Central memory CD8-positive, alpha-beta T cell (primary cell): ENCODE measurements around the gene NOL9.

Experiments
- ATAC-seq: fragments of 150-1000 bp; cut with Tn5 transposase; replicated peaks from 2 replicates; pipeline ENCODE4 v1.10.0; 2022; ENCODE audit warnings: mild to moderate bottlenecking, moderate FRiP score, moderate number of reproducible peaks; ENCODE audit not compliant: poor library complexity, severe bottlenecking; ENCODE audit errors: extremely low read depth
- DNase-seq, 2 donors: peaks; one replicate each; pipeline ENCODE4 v3.0.0; 2021; ENCODE audit warnings: low spot score in 2 of 2
- H3K27ac Mint-ChIP-seq: one replicate; pipeline ENCODE4 v1.8.0; 2022; ENCODE audit warnings: low read depth, mild to moderate bottlenecking, moderate library complexity, mixed read lengths
- H3K27me3 Mint-ChIP-seq: one replicate; pipeline ENCODE4 v1.8.0; 2022; ENCODE audit warnings: mixed read lengths
- H3K36me3 Mint-ChIP-seq: one replicate; pipeline ENCODE4 v1.8.0; 2022; ENCODE audit warnings: mild to moderate bottlenecking, moderate library complexity, mixed read lengths; ENCODE audit not compliant: insufficient read depth
- H3K4me1 Mint-ChIP-seq: one replicate; pipeline ENCODE4 v1.8.0; 2022; ENCODE audit warnings: mixed read lengths
- H3K4me3 Mint-ChIP-seq: one replicate; pipeline ENCODE4 v1.8.0; 2022; ENCODE audit warnings: mild to moderate bottlenecking, moderate library complexity, mixed read lengths
- H3K9me3 Mint-ChIP-seq: one replicate; pipeline ENCODE4 v1.8.0; 2022; ENCODE audit warnings: mixed read lengths

The NOL9 gene

DNA sequence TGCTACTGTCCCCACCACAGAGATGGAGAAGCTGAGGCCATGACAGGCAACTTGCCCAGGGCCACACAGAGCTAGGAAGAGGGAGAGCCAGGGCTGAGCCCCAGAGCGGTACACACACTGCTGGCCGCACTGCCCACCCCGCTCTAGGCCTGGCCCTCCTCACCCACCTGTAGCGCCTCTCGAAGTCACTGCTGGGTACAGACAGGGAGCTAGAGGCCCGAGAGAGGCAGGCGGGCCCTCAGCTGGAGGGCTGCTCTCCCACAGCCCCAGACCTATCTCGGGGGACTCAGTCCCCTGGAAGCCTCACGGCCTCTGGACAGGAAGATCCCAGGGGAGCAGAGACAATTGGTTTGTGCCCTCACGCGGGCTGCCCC lies 45.5 kb downstream of the NOL9 start:
- no peak overlapping the region for H3K4me3 Mint-ChIP-seq
- H3K4me1 Mint-ChIP-seq, result no peaks in the 10 kb centered on the region
- no peak for ATAC-seq
- peaks cover 19% of the 10 kb centered on the region for H3K27me3 Mint-ChIP-seq
- H3K36me3 Mint-ChIP-seq, result no peaks in the 10 kb centered on the region
- H3K27ac Mint-ChIP-seq, result no peak overlapping the region
- no peaks in the 10 kb centered on the region for H3K9me3 Mint-ChIP-seq
- no peak for DNase-seq

DNA sequence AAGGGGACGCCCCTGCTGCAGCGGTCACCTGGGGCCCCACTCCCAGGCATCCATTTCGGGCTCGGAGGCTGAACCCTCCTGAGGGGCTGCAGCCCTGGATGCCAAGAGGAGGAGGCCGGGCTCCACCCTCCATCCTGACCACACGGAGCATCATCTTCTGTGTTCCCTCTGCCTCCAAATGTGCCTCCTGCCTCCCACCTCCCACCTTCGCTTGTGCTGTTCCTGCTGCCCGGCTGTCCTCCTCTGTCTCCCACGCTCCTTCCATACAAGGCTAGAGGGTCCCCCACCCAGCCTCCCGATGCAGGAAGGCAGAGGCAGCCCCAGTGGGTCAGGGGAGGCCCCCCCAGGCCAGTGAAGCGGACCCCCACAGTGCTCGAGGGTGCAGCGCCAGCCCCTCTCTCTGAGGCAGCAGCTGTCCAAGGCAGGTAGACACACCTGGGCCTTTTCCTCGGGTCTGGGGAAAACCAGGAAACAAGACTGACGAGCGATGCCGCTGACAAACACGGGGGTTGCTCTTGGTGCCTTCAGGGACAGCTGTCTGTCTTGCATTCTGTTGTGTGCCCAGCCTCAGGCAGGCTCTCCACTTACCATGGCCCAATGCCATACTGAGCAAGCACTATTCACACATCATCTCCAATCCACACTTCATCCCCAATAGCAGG lies 46.0 kb downstream of the NOL9 start:
- no peak overlapping the region for H3K4me3 Mint-ChIP-seq
- no peak for ATAC-seq

GRCh38 chr1:6507461-6507911 lies 46.8 kb downstream of the NOL9 start:
- Mint-ChIP-seq H3K27me3 (peaks cover 19% of the 10 kb centered on the region), H3K4me1 (no peaks in the 10 kb centered on the region)

More for the DNA sequence above, 46.0 kb downstream of the NOL9 start:
- Mint-ChIP-seq H3K9me3 (no peaks in the 10 kb centered on the region), H3K27me3 (peaks cover 19% of the 10 kb centered on the region), H3K4me1 (no peaks in the 10 kb centered on the region), H3K27ac (no peak overlapping the region), H3K36me3 (no peaks in the 10 kb centered on the region)
- DNase-seq, result no peak

DNA sequence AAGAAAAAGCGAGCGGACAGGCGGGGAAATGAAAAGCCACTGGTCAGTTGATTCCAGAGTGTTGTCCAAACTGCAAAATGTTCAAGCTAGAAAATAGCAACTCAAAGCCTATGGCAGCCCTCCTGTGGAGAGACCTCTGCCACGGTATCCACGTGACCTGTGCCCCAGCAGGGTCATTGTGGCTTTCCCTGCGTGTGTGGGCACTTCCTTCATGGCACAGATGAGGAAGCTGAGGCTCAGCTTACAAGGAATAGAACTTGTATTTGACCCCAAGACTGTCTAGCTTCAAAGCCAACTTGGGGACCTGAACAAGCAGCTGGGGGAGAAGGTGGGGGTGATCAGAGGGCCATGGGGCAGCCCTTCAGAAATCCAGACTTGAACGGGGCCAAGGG lies 47.3 kb downstream of the NOL9 start:
- no peak overlapping the region for H3K27ac Mint-ChIP-seq
- no peak for DNase-seq
- no peaks in the 10 kb centered on the region for H3K4me1 Mint-ChIP-seq
- H3K9me3 Mint-ChIP-seq, result no peaks in the 10 kb centered on the region
- no peak overlapping the region for H3K4me3 Mint-ChIP-seq
- H3K27me3 Mint-ChIP-seq, result peaks cover 19% of the 10 kb centered on the region
- no peaks in the 10 kb centered on the region for H3K36me3 Mint-ChIP-seq
- no peak for ATAC-seq

More at GRCh38 chr1:6507461-6507911, 46.8 kb downstream of the NOL9 start:
- H3K4me3 Mint-ChIP-seq, result no peak overlapping the region
- DNase-seq, result no peak
- no peak overlapping the region for H3K27ac Mint-ChIP-seq
- no peaks in the 10 kb centered on the region for H3K9me3 Mint-ChIP-seq
- no peaks in the 10 kb centered on the region for H3K36me3 Mint-ChIP-seq
- ATAC-seq, result no peak

- H3K9me3 Mint-ChIP-seq, result no peaks in the 10 kb centered on the region
- no peaks in the 10 kb centered on the region for H3K36me3 Mint-ChIP-seq
- DNase-seq (no peak), ATAC-seq (no peak)
- H3K4me1 Mint-ChIP-seq, result no peaks in the 10 kb centered on the region
- no peak overlapping the region for H3K4me3 Mint-ChIP-seq
- no peak overlapping the region for H3K27ac Mint-ChIP-seq
- peaks cover 23% of the 10 kb centered on the region for H3K27me3 Mint-ChIP-seq
These were observed 47.9 kb downstream of the NOL9 start for GRCh38 chr1:6506210-6507036.

GRCh38 chr1:6505367-6506209 lies 48.7 kb downstream of the NOL9 start:
- peaks cover 31% of the 10 kb centered on the region for H3K27me3 Mint-ChIP-seq
- H3K36me3 Mint-ChIP-seq, result no peaks in the 10 kb centered on the region
- H3K4me1 Mint-ChIP-seq, result no peaks in the 10 kb centered on the region
- no peaks in the 10 kb centered on the region for H3K9me3 Mint-ChIP-seq
- ATAC-seq (no peak), DNase-seq (no peak)
- H3K4me3 Mint-ChIP-seq, result no peak overlapping the region
- H3K27ac Mint-ChIP-seq, result no peak overlapping the region

DNA sequence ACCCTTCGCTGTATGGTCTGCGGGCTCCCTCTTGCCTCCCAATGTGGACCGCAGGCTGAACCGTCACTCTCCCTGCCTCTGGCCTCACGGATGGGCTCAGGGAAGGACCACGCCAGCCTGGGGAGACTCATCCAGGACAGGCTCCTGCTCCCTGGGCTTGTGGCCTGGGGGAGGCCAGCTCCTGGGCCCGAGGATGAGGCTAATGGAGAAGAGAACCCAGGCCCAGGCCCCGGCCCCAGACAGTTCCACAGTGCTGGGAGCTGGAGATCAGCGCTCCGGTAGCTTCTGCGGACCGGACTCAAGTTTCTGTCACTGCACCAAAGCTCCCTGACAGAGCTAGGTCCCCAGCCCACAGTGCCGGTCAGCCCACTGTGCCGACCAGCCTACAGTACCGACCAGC lies 49.4 kb downstream of the NOL9 start:
- Mint-ChIP-seq H3K9me3 (no peaks in the 10 kb centered on the region), H3K4me3 (no peak overlapping the region), H3K27ac (no peak overlapping the region), H3K4me1 (no peaks in the 10 kb centered on the region), H3K27me3 (peaks cover 37% of the 10 kb centered on the region), H3K36me3 (no peaks in the 10 kb centered on the region)
- ATAC-seq (no peak), DNase-seq (no peak)

DNA sequence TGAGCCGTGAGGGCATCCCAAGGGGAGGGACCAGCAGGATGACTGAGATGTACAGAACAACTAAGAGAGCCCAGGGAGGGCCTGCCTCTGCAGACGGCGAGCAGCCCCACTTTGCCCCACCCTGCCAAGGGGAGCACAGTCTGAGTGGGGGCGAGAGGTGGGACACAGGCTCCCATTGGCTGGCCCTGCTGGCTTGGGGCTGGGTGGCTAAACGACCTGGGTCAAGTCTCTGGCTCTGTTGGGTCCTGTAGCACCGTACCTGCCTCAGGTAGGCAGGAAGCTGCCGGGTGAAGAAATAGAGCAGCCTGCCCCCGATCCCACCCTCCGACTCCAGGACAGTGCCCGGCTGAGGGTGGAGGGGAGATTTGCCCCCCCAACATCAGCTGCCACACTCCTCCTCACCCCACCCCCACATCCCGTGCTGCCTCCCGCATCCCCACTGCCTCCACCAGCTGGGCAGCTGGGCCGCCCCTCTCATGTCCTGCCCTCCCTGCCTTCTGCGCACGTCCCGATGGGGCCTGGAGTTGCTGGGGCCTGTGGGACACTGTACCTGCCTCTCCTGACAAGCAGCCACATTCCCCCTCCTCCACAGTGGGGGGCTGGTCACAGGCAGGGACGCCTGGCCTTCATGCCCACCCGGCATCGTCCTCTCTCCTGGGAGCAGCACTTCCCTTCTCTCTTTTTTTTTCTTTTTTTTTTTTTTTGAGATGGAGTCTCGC lies 50.3 kb downstream of the NOL9 start:
- ATAC-seq (no peak), DNase-seq (no peak)
- Mint-ChIP-seq H3K36me3 (no peaks in the 10 kb centered on the region), H3K9me3 (no peaks in the 10 kb centered on the region), H3K27me3 (peaks cover 37% of the 10 kb centered on the region), H3K4me3 (no peak overlapping the region), H3K4me1 (no peaks in the 10 kb centered on the region), H3K27ac (no peak overlapping the region)

- DNase-seq (no peak), ATAC-seq (no peak)
- peaks cover 45% of the 10 kb centered on the region for H3K27me3 Mint-ChIP-seq
- no peak overlapping the region for H3K27ac Mint-ChIP-seq
- no peak overlapping the region for H3K4me3 Mint-ChIP-seq
- H3K4me1 Mint-ChIP-seq, result peaks cover 6% of the 10 kb centered on the region
- H3K36me3 Mint-ChIP-seq, result no peaks in the 10 kb centered on the region
- no peaks in the 10 kb centered on the region for H3K9me3 Mint-ChIP-seq
These were observed 52.1 kb downstream of the NOL9 start for GRCh38 chr1:6502000-6502891.

DNA sequence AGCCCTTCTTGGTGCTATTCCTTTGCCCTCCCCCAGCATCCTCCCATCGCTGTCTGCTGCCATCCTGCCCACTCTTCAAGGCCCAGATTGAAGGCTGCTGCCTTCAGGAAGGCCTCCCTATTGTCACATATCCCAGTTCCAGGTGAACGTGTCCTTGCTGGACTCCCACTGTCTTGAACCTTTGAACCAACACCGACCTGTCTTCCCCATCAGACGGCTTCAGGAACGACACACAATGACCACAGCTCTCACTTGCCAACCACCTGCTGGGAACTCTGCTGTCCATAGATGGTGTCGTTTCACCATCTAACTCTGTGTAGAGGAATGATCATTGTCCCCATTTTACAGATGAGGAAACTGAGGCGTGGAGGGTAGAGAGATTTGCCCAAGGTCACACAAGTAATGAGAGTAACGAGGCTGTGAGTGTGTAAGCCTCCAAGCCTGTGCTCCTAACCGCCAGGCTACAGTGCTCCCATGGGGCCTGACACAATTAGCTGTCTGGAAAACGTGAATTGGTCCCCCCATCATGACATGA lies 53.0 kb downstream of the NOL9 start:
- DNase-seq, result no peak
- ATAC-seq, result no peak
- Mint-ChIP-seq H3K27me3 (peaks cover 36% of the 10 kb centered on the region), H3K9me3 (no peaks in the 10 kb centered on the region), H3K4me3 (no peak overlapping the region), H3K27ac (no peak overlapping the region), H3K36me3 (no peaks in the 10 kb centered on the region), H3K4me1 (peaks cover 6% of the 10 kb centered on the region)

- DNase-seq (no peak), ATAC-seq (no peak)
- no peaks in the 10 kb centered on the region for H3K36me3 Mint-ChIP-seq
- H3K4me3 Mint-ChIP-seq, result no peak overlapping the region
- H3K27me3 Mint-ChIP-seq, result peaks cover 35% of the 10 kb centered on the region
- no peak overlapping the region for H3K27ac Mint-ChIP-seq
- no peaks in the 10 kb centered on the region for H3K9me3 Mint-ChIP-seq
- peaks cover 10% of the 10 kb centered on the region for H3K4me1 Mint-ChIP-seq
These were observed 53.6 kb downstream of the NOL9 start for GRCh38 chr1:6500544-6501278.
